Tibial nerve (tissue), 4 donors: ENCODE data around the gene EXOSC3. TPM values are rescaled to one million over a fixed set of nuclear protein-coding genes. Genes with fewer than 3 reads are reported as not detected.

ENCODE experiments used
- DNase-seq, 2 donors: peaks; one replicate each; pipeline ENCODE4 v3.0.0-alpha.2; 2019; ENCODE audit warnings: low spot score in 2 of 2
- H3K27ac ChIP-seq, 4 donors: fragments of 200-600 bp; sonication (generic) in 3 of 4; one replicate each; pipeline ENCODE4 v1.5.1; 2017 to 2019; ENCODE audit warnings: mild to moderate bottlenecking in 1 of 4
- H3K27me3 ChIP-seq, 2 donors: fragments of 200-600 bp; sonication (generic) in 1 of 2; one replicate each; pipeline versions ENCODE4 v1.5.1 to v1.6.0; 2017 to 2019
- H3K36me3 ChIP-seq, 3 donors: fragments of 200-600 bp; sonication (generic); one replicate each; pipeline ENCODE4 v1.5.1; 2018 to 2019
- H3K4me1 ChIP-seq, 4 donors: fragments of 200-600 bp; sonication (generic) in 3 of 4; one replicate each; pipeline ENCODE4 v1.5.1; 2017 to 2019
- H3K4me3 ChIP-seq, 4 donors: fragments of 200-600 bp; sonication (generic) in 3 of 4; one replicate each; pipeline ENCODE4 v1.5.1; 2017 to 2019; ENCODE audit warnings: mild to moderate bottlenecking in 1 of 4, moderate library complexity in 1 of 4
- H3K9me3 ChIP-seq, 4 donors: fragments of 200-600 bp; sonication (generic) in 3 of 4; one replicate each; pipeline ENCODE4 v1.5.1; 2017 to 2019
- EP300 ChIP-seq, 2 donors: sonication (generic); formaldehyde crosslinking; IDR thresholded peaks; one replicate each; pipeline ENCODE4 v1.6.1; 2017; ENCODE audit warnings: antibody characterized with exemption in 2 of 2, mild to moderate bottlenecking in 1 of 2
- POLR2A ChIP-seq, 2 donors: fragments of 450-650 bp; IDR thresholded peaks; one replicate each; pipeline ENCODE4 v1.6.1; 2017; ENCODE audit warnings: antibody characterized with exemption in 2 of 2, mild to moderate bottlenecking in 2 of 2, moderate library complexity in 2 of 2
- WGBS, 2 donors: methylation state at CpG; one replicate each; pipeline ENCODE4 v1.1.5; 2018; 5-methylcytosine and 5-hydroxymethylcytosine counted together
- total RNA-seq, 4 donors: library from RNA; depleted of rRNA; stranded (reverse); fragments of >200 nt; gene quantifications; one replicate each; pipeline ENCODE4 v1.1.0, GENCODE V29; 2016
- TF ChIP-seq, protein P1 (sequence below), 5 experiments: fragments of 200-600 bp in 3 of 5; fragments of 450-650 bp in 2 of 5; sonication (generic) in 3 of 5; IDR thresholded peaks; one replicate each; pipeline ENCODE4 v1.5.1; 2016 to 2019; ENCODE audit warnings: antibody characterized with exemption in 5 of 5, mild to moderate bottlenecking in 3 of 5, moderate library complexity in 2 of 5

Gene EXOSC3
- total RNA-seq, 4 donors from 2014 or later = 23.4 to 59.9 (median 39.3) TPM

DNA sequence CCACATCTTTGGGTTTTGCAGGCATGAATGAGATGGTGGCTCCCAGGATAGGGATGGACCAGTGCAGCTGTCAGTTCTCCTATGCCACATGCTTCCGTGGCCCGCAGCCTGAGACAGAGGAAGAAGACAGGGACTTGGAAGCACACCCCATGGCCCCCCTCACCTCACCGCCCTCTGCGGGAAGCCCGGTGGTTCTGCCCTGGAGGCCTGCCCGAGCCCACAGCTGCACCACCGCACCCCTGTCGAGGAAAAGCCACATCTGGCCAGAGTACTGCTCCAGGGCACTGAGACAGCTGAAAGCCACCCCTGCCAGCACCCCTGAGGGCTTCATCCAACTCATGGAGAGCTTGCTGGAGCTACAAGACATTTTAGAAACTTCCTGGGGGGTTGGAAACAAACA is 38.9 kb downstream of the EXOSC3 start:
- no peak for DNase-seq
- TF ChIP-seq, protein P1, sequence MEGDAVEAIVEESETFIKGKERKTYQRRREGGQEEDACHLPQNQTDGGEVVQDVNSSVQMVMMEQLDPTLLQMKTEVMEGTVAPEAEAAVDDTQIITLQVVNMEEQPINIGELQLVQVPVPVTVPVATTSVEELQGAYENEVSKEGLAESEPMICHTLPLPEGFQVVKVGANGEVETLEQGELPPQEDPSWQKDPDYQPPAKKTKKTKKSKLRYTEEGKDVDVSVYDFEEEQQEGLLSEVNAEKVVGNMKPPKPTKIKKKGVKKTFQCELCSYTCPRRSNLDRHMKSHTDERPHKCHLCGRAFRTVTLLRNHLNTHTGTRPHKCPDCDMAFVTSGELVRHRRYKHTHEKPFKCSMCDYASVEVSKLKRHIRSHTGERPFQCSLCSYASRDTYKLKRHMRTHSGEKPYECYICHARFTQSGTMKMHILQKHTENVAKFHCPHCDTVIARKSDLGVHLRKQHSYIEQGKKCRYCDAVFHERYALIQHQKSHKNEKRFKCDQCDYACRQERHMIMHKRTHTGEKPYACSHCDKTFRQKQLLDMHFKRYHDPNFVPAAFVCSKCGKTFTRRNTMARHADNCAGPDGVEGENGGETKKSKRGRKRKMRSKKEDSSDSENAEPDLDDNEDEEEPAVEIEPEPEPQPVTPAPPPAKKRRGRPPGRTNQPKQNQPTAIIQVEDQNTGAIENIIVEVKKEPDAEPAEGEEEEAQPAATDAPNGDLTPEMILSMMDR (IDR thresholded peaks at IDR 0.05) = no peak
- no peak for TF ChIP-seq POLR2A (IDR thresholded peaks at IDR 0.05)
- no peak for TF ChIP-seq EP300 (IDR thresholded peaks at IDR 0.05)
- H3K4me1 ChIP-seq = no peaks in the 10 kb centered on the region
- WGBS, 2 donors = 76% methylated on average over 8 of the region's 8 CpGs; no CpG with 5 or more reads in 1 of the 2 donors
- no peak overlapping the region for H3K27ac ChIP-seq
- H3K36me3 ChIP-seq = no peaks in the 10 kb centered on the region
- H3K4me3 ChIP-seq = no peak overlapping the region
- no peaks in the 10 kb centered on the region for H3K27me3 ChIP-seq
- no peaks in the 10 kb centered on the region for H3K9me3 ChIP-seq

DNA sequence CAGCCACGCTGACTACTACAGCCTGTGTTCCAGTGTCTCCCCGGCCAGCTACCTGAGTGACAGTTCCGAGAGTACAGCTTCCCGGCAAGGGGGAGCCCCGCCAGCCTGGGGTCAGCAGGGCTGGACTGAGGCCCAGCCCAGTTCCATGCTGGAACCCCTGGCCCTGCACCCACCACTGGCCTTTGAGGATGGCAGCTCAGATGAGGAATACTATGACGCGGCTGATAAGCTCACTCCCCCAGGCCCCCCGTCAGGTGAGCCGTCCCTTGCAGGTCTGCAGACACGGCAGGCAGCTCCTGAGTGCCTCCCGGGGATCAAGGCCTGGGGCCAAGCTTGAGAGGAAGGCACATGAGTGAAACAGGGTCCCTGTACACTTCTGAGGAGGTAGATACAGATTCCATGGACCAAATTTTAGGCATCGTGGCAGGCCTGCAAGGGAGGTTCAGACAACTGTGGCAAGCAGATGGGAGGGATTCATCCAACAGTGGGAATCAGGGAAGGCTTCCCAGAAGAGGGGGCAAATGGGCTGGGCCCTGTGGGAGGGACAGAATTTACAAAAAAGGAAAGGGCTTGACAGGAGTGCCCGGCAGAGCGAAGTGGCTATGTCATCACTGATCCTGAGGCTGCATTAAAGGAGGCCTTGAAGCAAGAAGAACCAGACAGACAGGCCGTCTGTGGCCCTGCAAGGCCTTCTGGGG is 44.1 kb downstream of the EXOSC3 start:
- Histone ChIP-seq H3K9me3 (no peaks in the 10 kb centered on the region), H3K4me3 (no peak overlapping the region), H3K36me3 (no peaks in the 10 kb centered on the region), H3K27ac (no peak overlapping the region), H3K4me1 (no peaks in the 10 kb centered on the region), H3K27me3 (no peaks in the 10 kb centered on the region)
- TF ChIP-seq, protein P1 (IDR thresholded peaks at IDR 0.05) = no peak
- TF ChIP-seq EP300 (IDR thresholded peaks at IDR 0.05) (no peak), POLR2A (IDR thresholded peaks at IDR 0.05) (no peak)
- 78% methylated on average over 15 of the region's 15 CpGs for WGBS, 2 donors
- no peak for DNase-seq

GRCh38 chr9:37740128-37740527 is 44.7 kb downstream of the EXOSC3 start:
- H3K4me1 ChIP-seq = no peaks in the 10 kb centered on the region
- H3K9me3 ChIP-seq = no peaks in the 10 kb centered on the region
- no peak overlapping the region for H3K27ac ChIP-seq
- H3K27me3 ChIP-seq = no peaks in the 10 kb centered on the region
- no peaks in the 10 kb centered on the region for H3K36me3 ChIP-seq
- 90 to 96% methylated on average over 16 of the region's 16 CpGs for WGBS, 2 donors
- TF ChIP-seq POLR2A (IDR thresholded peaks at IDR 0.05) (no peak), EP300 (IDR thresholded peaks at IDR 0.05) (no peak)
- TF ChIP-seq, protein P1 (IDR thresholded peaks at IDR 0.05) = no peak
- DNase-seq = no peak
- no peak overlapping the region for H3K4me3 ChIP-seq

- WGBS, 2 donors = 87 to 91% methylated on average over 5 of the region's 5 CpGs
- Histone ChIP-seq H3K27me3 (no peaks in the 10 kb centered on the region), H3K36me3 (no peaks in the 10 kb centered on the region), H3K4me3 (no peak overlapping the region), H3K27ac (no peak overlapping the region), H3K4me1 (no peaks in the 10 kb centered on the region), H3K9me3 (no peaks in the 10 kb centered on the region)
- DNase-seq = no peak
- TF ChIP-seq, protein P1 (IDR thresholded peaks at IDR 0.05) = no peak
- TF ChIP-seq EP300 (IDR thresholded peaks at IDR 0.05) (no peak), POLR2A (IDR thresholded peaks at IDR 0.05) (no peak)
Measured at GRCh38 chr9:37739222-37739621, 45.6 kb downstream of the EXOSC3 start.

DNA sequence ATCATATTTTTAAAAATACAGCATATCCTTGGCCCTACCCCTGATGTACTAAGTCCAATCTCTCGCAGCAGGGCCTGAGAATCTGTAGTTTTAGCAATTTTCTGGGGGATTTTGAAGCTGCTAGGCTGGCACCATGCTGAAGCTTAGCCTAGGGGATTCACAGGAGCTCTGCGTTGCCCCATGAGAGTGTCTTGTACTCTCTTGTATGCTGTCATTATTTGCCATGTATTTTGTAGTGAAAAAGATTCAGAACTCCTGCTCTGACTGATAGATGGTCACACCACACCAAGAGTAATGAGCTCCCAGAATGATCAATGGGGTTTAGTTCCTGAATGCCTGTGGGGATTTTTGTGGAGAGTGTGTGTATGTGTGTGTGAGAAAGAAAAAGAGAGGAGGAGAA is 51.9 kb downstream of the EXOSC3 start:
- Histone ChIP-seq H3K27ac (no peak overlapping the region), H3K4me1 (no peaks in the 10 kb centered on the region), H3K27me3 (no peaks in the 10 kb centered on the region), H3K9me3 (no peaks in the 10 kb centered on the region), H3K4me3 (no peak overlapping the region), H3K36me3 (no peaks in the 10 kb centered on the region)
- WGBS, 2 donors = 63 to 92% methylated on average over 2 of the region's 2 CpGs
- no peak for TF ChIP-seq EP300 (IDR thresholded peaks at IDR 0.05)
- TF ChIP-seq, protein P1 (IDR thresholded peaks at IDR 0.05) = no peak
- TF ChIP-seq POLR2A (IDR thresholded peaks at IDR 0.05) = no peak
- no peak for DNase-seq
